ENCODE measurements around the gene RAB11FIP3. TPM values are rescaled to one million over a fixed set of nuclear protein-coding genes. Genes with fewer than 3 reads are reported as not detected.
A peak's percentile ranks its signal among the peaks of the same experiment; 100 is the strongest.

The RAB11FIP3 gene
- polyA plus RNA-seq, 1 of the 3 experiments (the other 2 are of a cell fraction): 24.8 TPM

GRCh38 chr16:392450-393030 is 32.9 kb upstream of the RAB11FIP3 start:
- Histone ChIP-seq H3K27ac (ENCODE audit: low read depth in 2 of 2, low read length in 1 of 2) (no peak overlapping the region), H3K36me3 (replicated peaks in 1 of 2; ENCODE audit: control insufficient read depth in 1 of 2, insufficient read depth in 2 of 2, low read length in 1 of 2) (no peaks in the 10 kb centered on the region), H3K4me3 (ENCODE audit: low read depth in 2 of 2, low read length in 1 of 2) (no peak overlapping the region), H3K9me2 (no peaks in the 10 kb centered on the region), H3K27me3 (ENCODE audit: insufficient read depth) (no peaks in the 10 kb centered on the region), H2AFZ (ENCODE audit: low read depth) (no peak overlapping the region), H3K9ac (no peak overlapping the region), H3K79me2 (ENCODE audit: insufficient read depth) (peaks cover 3% of the 10 kb centered on the region; the same call in 1 of the 2 replicates), H3K4me1 (ENCODE audit: control insufficient read depth in 1 of 2, insufficient read depth in 2 of 2, low read depth in 1 of 2, low read length in 1 of 2) (peaks cover 0 to 7% of the 10 kb centered on the region in 2 experiments; a peak in 2 of 4 replicates), H3K4me2 (no peak overlapping the region), H3K9me3 (no peaks in the 10 kb centered on the region), H3F3A (replicated peaks; ENCODE audit: insufficient read depth) (peaks cover 15% of the 10 kb centered on the region), H4K20me1 (ENCODE audit: insufficient read depth) (no peaks in the 10 kb centered on the region)
- WGBS (ENCODE audit: low lambda C conversion rate): 96% methylated on average over 7 of the region's 7 CpGs
- DNase-seq: no peak
- no peak for TF ChIP-seq NFIC (IDR thresholded peaks at IDR 0.05; ENCODE audit: borderline replicate concordance)
- no peak for TF ChIP-seq ELF1 (IDR thresholded peaks at IDR 0.05)
- TF ChIP-seq SIN3A (IDR thresholded peaks at IDR 0.05; ENCODE audit: borderline replicate concordance, low read depth, low read length): no peak
- TF ChIP-seq, protein P1, sequence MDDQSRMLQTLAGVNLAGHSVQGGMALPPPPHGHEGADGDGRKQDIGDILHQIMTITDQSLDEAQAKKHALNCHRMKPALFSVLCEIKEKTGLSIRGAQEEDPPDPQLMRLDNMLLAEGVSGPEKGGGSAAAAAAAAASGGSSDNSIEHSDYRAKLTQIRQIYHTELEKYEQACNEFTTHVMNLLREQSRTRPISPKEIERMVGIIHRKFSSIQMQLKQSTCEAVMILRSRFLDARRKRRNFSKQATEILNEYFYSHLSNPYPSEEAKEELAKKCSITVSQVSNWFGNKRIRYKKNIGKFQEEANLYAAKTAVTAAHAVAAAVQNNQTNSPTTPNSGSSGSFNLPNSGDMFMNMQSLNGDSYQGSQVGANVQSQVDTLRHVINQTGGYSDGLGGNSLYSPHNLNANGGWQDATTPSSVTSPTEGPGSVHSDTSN (IDR thresholded peaks at IDR 0.05): no peak
- TF ChIP-seq FOXJ3 (CRISPR knock-in tag; IDR thresholded peaks at IDR 0.05): no peak
- TF ChIP-seq TAF1 (IDR thresholded peaks at IDR 0.05; ENCODE audit: borderline replicate concordance, low read depth, low read length): no peak
- no peak for TF ChIP-seq POLR2AphosphoS5 (IDR thresholded peaks at IDR 0.05; ENCODE audit: low read depth, low read length)
- no peak for TF ChIP-seq MAX (IDR thresholded peaks at IDR 0.05; ENCODE audit: low read depth)
- no peak for TF ChIP-seq ZBTB33 (IDR thresholded peaks at IDR 0.05; ENCODE audit: borderline replicate concordance, low read depth)
- POLR2A ChIA-PET: no interaction called here
- CTCF ChIA-PET: interaction anchor here (0.5 to 2.3 kb wide), 15 partner anchors 9 to 276 kb away, joined by 3 to 15 read pairs (median 4); partner anchors contain the start of genes CAPN15, DECR2, RAB11FIP3 and RHOT2

DNA sequence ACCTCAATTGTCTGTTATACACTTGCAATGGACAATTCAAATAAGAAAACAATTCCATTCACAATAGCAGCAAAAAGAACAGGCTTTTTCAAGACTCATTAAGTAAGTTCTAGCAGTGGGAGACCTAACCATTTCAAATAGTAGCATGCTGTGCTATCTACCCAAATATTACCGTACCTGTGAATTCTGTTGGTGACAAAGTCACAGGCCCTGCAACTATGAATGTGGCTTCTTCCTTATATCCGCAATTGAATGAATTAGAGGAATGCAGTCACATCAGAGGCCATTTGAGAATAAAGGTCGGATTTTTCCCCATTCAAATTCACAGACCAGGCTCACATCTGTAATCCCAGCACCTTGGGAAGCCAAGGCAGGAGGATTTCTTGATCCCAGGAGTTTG is 29.2 kb upstream of the RAB11FIP3 start:
- Histone ChIP-seq H3K27ac (ENCODE audit: low read depth in 2 of 2, low read length in 1 of 2) (peak overlapping the region; percentile 80 to 81), H3K9ac (peak overlapping the region; percentile 75)

More for the DNA sequence above, 29.2 kb upstream of the RAB11FIP3 start:
- 44% methylated on average over 3 of the region's 3 CpGs for WGBS (ENCODE audit: low lambda C conversion rate)
- CTCF ChIA-PET: interaction anchor here (1.3 kb wide), 1 partner anchor 279 kb away, joined by 3 read pairs; the partner anchor contains the start of gene RHBDL1
- peaks cover 7 to 16% of the 10 kb centered on the region in 2 experiments; a peak in 2 of 4 replicates for H3K4me1 ChIP-seq (ENCODE audit: control insufficient read depth in 1 of 2, insufficient read depth in 2 of 2, low read depth in 1 of 2, low read length in 1 of 2)
- H3K9me3 ChIP-seq: no peaks in the 10 kb centered on the region
- peaks cover 7% of the 10 kb centered on the region for H3K79me2 ChIP-seq (ENCODE audit: insufficient read depth)
- 0 out of 2 replicates have a peak, but pooled peaks cover 10% of the 10 kb centered on the region for H4K20me1 ChIP-seq (ENCODE audit: insufficient read depth)
- peak overlapping the region; percentile 96 for H2AFZ ChIP-seq (ENCODE audit: low read depth)
- H3F3A ChIP-seq (replicated peaks; ENCODE audit: insufficient read depth): peaks cover 43% of the 10 kb centered on the region
- no peak for DNase-seq
- peak overlapping the region; percentile 93 for H3K4me2 ChIP-seq
- H3K36me3 ChIP-seq (replicated peaks in 1 of 2; ENCODE audit: control insufficient read depth in 1 of 2, insufficient read depth in 2 of 2, low read length in 1 of 2): peaks cover 0 to 17% of the 10 kb centered on the region in 2 experiments
- TF ChIP-seq USF1 (IDR thresholded peaks at IDR 0.05; ENCODE audit: borderline replicate concordance, low read depth) (no peak), RCOR1 (IDR thresholded peaks at IDR 0.05; ENCODE audit: low read length) (0 out of 2 replicates have a peak, but pooled peaks have one; percentile 22)
- H3K4me3 ChIP-seq (ENCODE audit: low read depth in 2 of 2, low read length in 1 of 2): peak overlapping the region; percentile 66 to 68
- H3K27me3 ChIP-seq (ENCODE audit: insufficient read depth): no peaks in the 10 kb centered on the region
- POLR2A ChIA-PET: no interaction called here
- H3K9me2 ChIP-seq: no peaks in the 10 kb centered on the region
